CD4-positive, CD25-positive, alpha-beta regulatory T cell (primary cell): ENCODE results near the gene DOHH. TPM values are rescaled to one million over a fixed set of nuclear protein-coding genes. Genes with fewer than 3 reads are reported as not detected.
"Not testable (repeated sequence)": the region's sequence is repeated elsewhere in the genome, so short reads cannot be mapped to it uniquely, and the experiment has no call there.

Experiments used
- ATAC-seq, 2 donors: fragments of 150-1000 bp; cut with Tn5 transposase; one replicate each; pipeline ENCODE4 v1.10.0; 2021; ENCODE audit warnings: low read depth in 2 of 2, moderate number of reproducible peaks in 2 of 2, moderate library complexity in 1 of 2
- DNase-seq, 3 donors: peaks; one replicate each; pipeline versions ENCODE4 v3.0.0 to v3.0.0-alpha.2; 2012 to 2022; ENCODE audit warnings: mixed read lengths in 1 of 3
- H3K27ac ChIP-seq: one replicate; pipeline ENCODE4 v1.7.0; 2013; ENCODE audit warnings: mild to moderate bottlenecking, low read length; ENCODE audit not compliant: insufficient read depth, poor library complexity, severe bottlenecking
- H3K27me3 ChIP-seq: one replicate; pipeline ENCODE4 v1.7.0; 2013; ENCODE audit warnings: low read length; ENCODE audit not compliant: control insufficient read depth, insufficient read depth
- H3K36me3 ChIP-seq: one replicate; pipeline ENCODE4 v1.7.0; 2013; ENCODE audit warnings: mild to moderate bottlenecking, low read length, moderate library complexity; ENCODE audit not compliant: control insufficient read depth, insufficient read depth
- H3K4me1 ChIP-seq: 2 replicates; pipeline ENCODE4 v1.7.0; 2013; ENCODE audit warnings: mild to moderate bottlenecking, low read length; ENCODE audit not compliant: insufficient read depth, control insufficient read depth, poor library complexity, severe bottlenecking
- H3K4me3 ChIP-seq: one replicate; pipeline ENCODE4 v1.7.0; 2013; ENCODE audit warnings: low read depth, mild to moderate bottlenecking, low read length, moderate library complexity
- H3K9me3 ChIP-seq, 2 experiments: 1 replicate in 1 of 2; 2 replicates in 1 of 2; pipeline ENCODE4 v1.7.0; 2013; ENCODE audit warnings: low read length in 2 of 2, mild to moderate bottlenecking in 1 of 2, moderate library complexity in 1 of 2; ENCODE audit not compliant: control insufficient read depth in 2 of 2
- H3K27ac Mint-ChIP-seq, 3 donors: one replicate each; pipeline ENCODE4 v1.8.0; 2020 to 2022; ENCODE audit warnings: mild to moderate bottlenecking in 3 of 3, mixed read lengths in 3 of 3, moderate library complexity in 2 of 3
- H3K27me3 Mint-ChIP-seq: one replicate; pipeline ENCODE4 v1.8.0; 2022; ENCODE audit warnings: mild to moderate bottlenecking, mixed read lengths
- H3K36me3 Mint-ChIP-seq: one replicate; pipeline ENCODE4 v1.8.0; 2020; ENCODE audit warnings: mixed read lengths
- H3K4me1 Mint-ChIP-seq, 4 donors: one replicate each; pipeline ENCODE4 v1.8.0; 2020 to 2022; ENCODE audit warnings: mixed read lengths in 4 of 4, mild to moderate bottlenecking in 1 of 4
- H3K4me3 Mint-ChIP-seq, 4 donors: one replicate each; pipeline ENCODE4 v1.8.0; 2020 to 2022; ENCODE audit warnings: mild to moderate bottlenecking in 4 of 4, mixed read lengths in 4 of 4, moderate library complexity in 3 of 4
- H3K9me3 Mint-ChIP-seq, 7 donors: one replicate each; pipeline ENCODE4 v1.8.0; 2020 to 2022; ENCODE audit warnings: mixed read lengths in 7 of 7, mild to moderate bottlenecking in 3 of 7, moderate library complexity in 2 of 7
- polyA plus RNA-seq, 4 donors: library from polyadenylated mRNA; unstranded; fragments of 300-500 nt; fragmentation: Illumina TruSeq; gene quantifications; one replicate each; pipeline ENCODE4 v1.2.3, GENCODE V29; 2021
- total RNA-seq: library from RNA; stranded (reverse); gene quantifications from one replicate; pipeline ENCODE4 v1.2.3, GENCODE V29; 2022

Gene DOHH
- total and polyA plus RNA-seq, 5 donors from 2014 or later = 3.5 to 13.9 (median 7.7) TPM

GRCh38 chr19:3448616-3449334 is 51.7 kb downstream of the DOHH start:
- ATAC-seq = no peak
- Mint-ChIP-seq H3K36me3 (peaks cover 3% of the 10 kb centered on the region), H3K4me3 (no peak overlapping the region), H3K9me3 (no peaks in the 10 kb centered on the region), H3K4me1 (peaks cover 0 to 3% (median 0%) of the 10 kb centered on the region in 4 donors), H3K27me3 (no peaks in the 10 kb centered on the region), H3K27ac (no peak overlapping the region)
- Histone ChIP-seq H3K27me3 (no peaks in the 10 kb centered on the region), H3K4me3 (no peak overlapping the region), H3K9me3 (no peaks in the 10 kb centered on the region), H3K4me1 (no peaks in the 10 kb centered on the region), H3K27ac (no peak overlapping the region), H3K36me3 (peaks cover 7% of the 10 kb centered on the region)
- no peak for DNase-seq

- not testable (repeated sequence) for H3K9me3 Mint-ChIP-seq, H3K27ac Mint-ChIP-seq, H3K36me3 ChIP-seq, H3K4me1 ChIP-seq, H3K4me3 Mint-ChIP-seq, DNase-seq, H3K27me3 Mint-ChIP-seq, H3K4me1 Mint-ChIP-seq, H3K9me3 ChIP-seq, H3K27me3 ChIP-seq, H3K4me3 ChIP-seq, ATAC-seq, H3K27ac ChIP-seq, H3K36me3 Mint-ChIP-seq
Observed at GRCh38 chr19:3446657-3447056, 53.8 kb downstream of the DOHH start.

- Mint-ChIP-seq H3K4me1 (peaks cover 0 to 5% (median 4%) of the 10 kb centered on the region in 4 donors), H3K27me3 (no peaks in the 10 kb centered on the region), H3K27ac (no peak overlapping the region), H3K36me3 (no peaks in the 10 kb centered on the region), H3K4me3 (no peak overlapping the region), H3K9me3 (no peaks in the 10 kb centered on the region)
- no peak overlapping the region for H3K4me3 ChIP-seq
- no peak for ATAC-seq
- no peaks in the 10 kb centered on the region for H3K9me3 ChIP-seq
- H3K4me1 ChIP-seq = no peaks in the 10 kb centered on the region
- no peak overlapping the region for H3K27ac ChIP-seq
- DNase-seq = no peak
- H3K36me3 ChIP-seq = peaks cover 3% of the 10 kb centered on the region
- no peaks in the 10 kb centered on the region for H3K27me3 ChIP-seq
Observed at GRCh38 chr19:3444695-3445234, 55.7 kb downstream of the DOHH start.

- H3K4me3 ChIP-seq = no peak overlapping the region
Observed at GRCh38 chr19:3443840-3444694, 56.4 kb downstream of the DOHH start.

GRCh38 chr19:3442487-3443071 is 57.9 kb downstream of the DOHH start:
- Histone ChIP-seq H3K9me3 (no peaks in the 10 kb centered on the region), H3K4me3 (no peak overlapping the region), H3K36me3 (no peaks in the 10 kb centered on the region), H3K27ac (no peak overlapping the region), H3K4me1 (no peaks in the 10 kb centered on the region), H3K27me3 (no peaks in the 10 kb centered on the region)
- Mint-ChIP-seq H3K4me1 (peaks cover 0 to 5% (median 4%) of the 10 kb centered on the region in 4 donors), H3K27ac (no peak overlapping the region), H3K27me3 (no peaks in the 10 kb centered on the region), H3K9me3 (no peaks in the 10 kb centered on the region), H3K36me3 (no peaks in the 10 kb centered on the region), H3K4me3 (no peak overlapping the region)
- no peak for ATAC-seq
- DNase-seq = no peak

More at GRCh38 chr19:3443840-3444694, 56.4 kb downstream of the DOHH start:
- Histone ChIP-seq H3K36me3 (peaks cover under 1% of the 10 kb centered on the region), H3K27ac (no peak overlapping the region), H3K9me3 (no peaks in the 10 kb centered on the region), H3K4me1 (no peaks in the 10 kb centered on the region), H3K27me3 (no peaks in the 10 kb centered on the region)
- Mint-ChIP-seq H3K27ac (no peak overlapping the region), H3K4me1 (peaks cover 0 to 5% (median 4%) of the 10 kb centered on the region in 4 donors), H3K4me3 (no peak overlapping the region), H3K27me3 (no peaks in the 10 kb centered on the region), H3K36me3 (no peaks in the 10 kb centered on the region), H3K9me3 (no peaks in the 10 kb centered on the region)
- ATAC-seq = no peak
- no peak for DNase-seq

- Mint-ChIP-seq H3K4me3 (no peak overlapping the region), H3K4me1 (peaks cover 0 to 5% (median 4%) of the 10 kb centered on the region in 4 donors), H3K9me3 (peaks cover 0 to 1% (median 0%) of the 10 kb centered on the region in 7 donors), H3K27me3 (no peaks in the 10 kb centered on the region), H3K36me3 (no peaks in the 10 kb centered on the region), H3K27ac (no peak overlapping the region)
- no peak overlapping the region for H3K4me3 ChIP-seq
- H3K4me1 ChIP-seq = no peaks in the 10 kb centered on the region
- no peak overlapping the region for H3K27ac ChIP-seq
- H3K36me3 ChIP-seq = no peaks in the 10 kb centered on the region
- no peaks in the 10 kb centered on the region for H3K27me3 ChIP-seq
- ATAC-seq = no peak
- H3K9me3 ChIP-seq = no peaks in the 10 kb centered on the region
- no peak for DNase-seq
Observed at GRCh38 chr19:3441986-3442329, 58.5 kb downstream of the DOHH start.

GRCh38 chr19:3441089-3441985 is 59.1 kb downstream of the DOHH start:
- Histone ChIP-seq H3K36me3 (no peaks in the 10 kb centered on the region), H3K27me3 (no peaks in the 10 kb centered on the region), H3K4me1 (no peaks in the 10 kb centered on the region), H3K27ac (no peak overlapping the region), H3K4me3 (no peak overlapping the region), H3K9me3 (no peaks in the 10 kb centered on the region)
- H3K27me3 Mint-ChIP-seq = no peaks in the 10 kb centered on the region
- no peak overlapping the region for H3K4me3 Mint-ChIP-seq
- no peak for DNase-seq
- no peak overlapping the region for H3K27ac Mint-ChIP-seq
- H3K9me3 Mint-ChIP-seq = peaks cover 0 to 1% (median 0%) of the 10 kb centered on the region in 7 donors
- H3K36me3 Mint-ChIP-seq = no peaks in the 10 kb centered on the region
- peaks cover 0 to 5% (median 4%) of the 10 kb centered on the region in 4 donors for H3K4me1 Mint-ChIP-seq
- ATAC-seq = no peak
